Mucosa of rectum (tissue), 2 donors: ENCODE measurements around the gene PIP5K1B.

ENCODE experiments used
- H3K27ac ChIP-seq, 2 donors: one replicate each; pipeline ENCODE4 v1.7.0; 2013; ENCODE audit warnings: inconsistent platforms in 2 of 2, low read depth in 2 of 2, low read length in 2 of 2
- H3K27me3 ChIP-seq, 2 donors: one replicate each; pipeline ENCODE4 v1.7.0; 2013; ENCODE audit warnings: low read length in 2 of 2; ENCODE audit not compliant: control insufficient read depth in 2 of 2, insufficient read depth in 2 of 2
- H3K36me3 ChIP-seq, 2 donors: one replicate each; pipeline ENCODE4 v1.7.0; 2013; ENCODE audit warnings: low read length in 2 of 2; ENCODE audit not compliant: control insufficient read depth in 2 of 2, insufficient read depth in 2 of 2
- H3K4me1 ChIP-seq, 2 donors: one replicate each; pipeline ENCODE4 v1.7.0; 2013; ENCODE audit warnings: low read length in 2 of 2, mild to moderate bottlenecking in 1 of 2; ENCODE audit not compliant: control insufficient read depth in 2 of 2, insufficient read depth in 2 of 2
- H3K4me3 ChIP-seq, 2 donors: one replicate each; pipeline ENCODE4 v1.7.0; 2013; ENCODE audit warnings: low read length in 2 of 2
- H3K9ac ChIP-seq, 2 donors: one replicate each; pipeline ENCODE4 v1.7.0; 2013; ENCODE audit warnings: low read length in 2 of 2, low read depth in 1 of 2, mild to moderate bottlenecking in 1 of 2
- H3K9me3 ChIP-seq, 2 donors: one replicate each; pipeline ENCODE4 v1.7.0; 2013; ENCODE audit warnings: low read length in 2 of 2; ENCODE audit not compliant: control insufficient read depth in 2 of 2
- donor health status: healthy.
- donor health status: Normal muscosa, but diverticular disease.

Gene PIP5K1B

DNA sequence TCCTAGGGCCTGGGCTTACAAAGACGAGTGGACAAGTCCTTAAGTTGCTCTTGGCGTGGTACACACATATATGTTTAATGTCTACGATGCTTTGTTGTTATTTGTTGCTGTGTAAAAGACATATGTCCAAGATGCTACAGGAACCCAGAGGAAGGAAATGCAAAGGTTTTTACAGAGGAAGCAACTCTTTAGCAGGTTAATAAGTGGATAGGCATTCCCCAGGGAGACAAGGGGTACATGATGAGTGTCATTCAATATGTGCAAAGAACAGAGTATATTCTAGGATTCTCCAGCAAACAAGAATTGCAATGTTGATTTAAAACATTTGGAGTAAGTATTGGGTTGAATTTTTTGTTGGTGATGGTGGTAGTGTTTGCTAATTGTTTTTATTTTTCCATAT is 92.1 kb downstream of the PIP5K1B start:
- no peaks in the 10 kb centered on the region for H3K27me3 ChIP-seq
- peaks cover 0 to 5% of the 10 kb centered on the region in 2 donors for H3K4me1 ChIP-seq
- H3K36me3 ChIP-seq, result no peaks in the 10 kb centered on the region
- H3K27ac ChIP-seq, result no peak overlapping the region
- H3K9me3 ChIP-seq, result no peaks in the 10 kb centered on the region
- no peak overlapping the region for H3K4me3 ChIP-seq
- H3K9ac ChIP-seq, result no peak overlapping the region

DNA sequence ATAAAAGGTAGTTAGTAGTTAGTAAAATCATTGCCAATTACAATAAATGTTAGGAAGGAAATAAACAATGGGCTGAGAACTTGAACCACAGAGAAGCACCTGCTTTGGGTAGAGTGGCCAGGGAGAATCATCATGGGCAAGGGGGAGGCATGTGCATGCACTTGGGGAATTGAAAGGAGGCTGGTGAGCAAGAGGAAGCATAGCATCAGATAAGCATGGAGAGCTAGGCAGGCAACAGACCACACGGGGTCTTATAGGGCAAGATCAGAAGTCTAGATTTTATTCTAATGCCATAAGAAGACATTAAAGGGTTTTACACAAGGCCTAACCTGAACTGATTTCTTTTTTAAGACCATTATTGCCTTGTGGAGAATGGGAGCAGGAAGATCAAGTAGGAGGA is 93.4 kb downstream of the PIP5K1B start:
- no peaks in the 10 kb centered on the region for H3K27me3 ChIP-seq

GRCh38 chr9:68800836-68801235 is 95.8 kb downstream of the PIP5K1B start:
- H3K27me3 ChIP-seq, result no peaks in the 10 kb centered on the region
- H3K4me3 ChIP-seq, result no peak overlapping the region
- H3K36me3 ChIP-seq, result no peaks in the 10 kb centered on the region
- no peak overlapping the region for H3K9ac ChIP-seq
- peaks cover 0 to 9% of the 10 kb centered on the region in 2 donors for H3K4me1 ChIP-seq
- no peaks in the 10 kb centered on the region for H3K9me3 ChIP-seq
- no peak overlapping the region for H3K27ac ChIP-seq

More for the DNA sequence above, 93.4 kb downstream of the PIP5K1B start:
- no peak overlapping the region for H3K9ac ChIP-seq
- no peak overlapping the region for H3K4me3 ChIP-seq
- no peak overlapping the region for H3K27ac ChIP-seq
- no peaks in the 10 kb centered on the region for H3K9me3 ChIP-seq
- peaks cover 0 to 9% of the 10 kb centered on the region in 2 donors for H3K4me1 ChIP-seq
- no peaks in the 10 kb centered on the region for H3K36me3 ChIP-seq

DNA sequence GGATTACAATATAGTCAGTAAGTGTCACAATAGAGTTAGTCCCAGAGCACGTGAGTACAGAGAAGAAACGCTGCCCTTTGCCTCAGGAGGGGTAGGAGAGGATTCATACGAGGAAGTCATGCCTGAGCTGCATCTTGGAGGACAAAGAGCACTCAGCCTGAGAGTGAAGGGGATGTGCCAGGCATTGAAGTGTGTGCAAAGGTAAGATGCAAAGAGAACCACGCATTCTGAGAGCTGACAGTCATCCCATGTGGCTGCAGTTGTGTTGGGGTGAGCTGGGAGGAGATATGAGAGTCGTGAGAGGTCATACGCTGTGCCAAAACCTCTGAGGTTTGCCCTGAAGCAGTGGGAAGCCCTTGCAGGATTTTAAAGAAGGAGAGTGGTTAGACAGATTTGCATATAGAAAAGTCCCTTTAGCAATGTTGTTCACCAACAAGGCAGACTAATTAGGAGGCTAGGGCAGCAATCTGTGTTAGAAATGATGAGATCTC is 97.5 kb downstream of the PIP5K1B start:
- Histone ChIP-seq H3K9me3 (no peaks in the 10 kb centered on the region), H3K36me3 (no peaks in the 10 kb centered on the region), H3K4me1 (peaks cover 0 to 11% of the 10 kb centered on the region in 2 donors), H3K27me3 (no peaks in the 10 kb centered on the region), H3K27ac (no peak overlapping the region), H3K9ac (no peak overlapping the region), H3K4me3 (no peak overlapping the region)

DNA sequence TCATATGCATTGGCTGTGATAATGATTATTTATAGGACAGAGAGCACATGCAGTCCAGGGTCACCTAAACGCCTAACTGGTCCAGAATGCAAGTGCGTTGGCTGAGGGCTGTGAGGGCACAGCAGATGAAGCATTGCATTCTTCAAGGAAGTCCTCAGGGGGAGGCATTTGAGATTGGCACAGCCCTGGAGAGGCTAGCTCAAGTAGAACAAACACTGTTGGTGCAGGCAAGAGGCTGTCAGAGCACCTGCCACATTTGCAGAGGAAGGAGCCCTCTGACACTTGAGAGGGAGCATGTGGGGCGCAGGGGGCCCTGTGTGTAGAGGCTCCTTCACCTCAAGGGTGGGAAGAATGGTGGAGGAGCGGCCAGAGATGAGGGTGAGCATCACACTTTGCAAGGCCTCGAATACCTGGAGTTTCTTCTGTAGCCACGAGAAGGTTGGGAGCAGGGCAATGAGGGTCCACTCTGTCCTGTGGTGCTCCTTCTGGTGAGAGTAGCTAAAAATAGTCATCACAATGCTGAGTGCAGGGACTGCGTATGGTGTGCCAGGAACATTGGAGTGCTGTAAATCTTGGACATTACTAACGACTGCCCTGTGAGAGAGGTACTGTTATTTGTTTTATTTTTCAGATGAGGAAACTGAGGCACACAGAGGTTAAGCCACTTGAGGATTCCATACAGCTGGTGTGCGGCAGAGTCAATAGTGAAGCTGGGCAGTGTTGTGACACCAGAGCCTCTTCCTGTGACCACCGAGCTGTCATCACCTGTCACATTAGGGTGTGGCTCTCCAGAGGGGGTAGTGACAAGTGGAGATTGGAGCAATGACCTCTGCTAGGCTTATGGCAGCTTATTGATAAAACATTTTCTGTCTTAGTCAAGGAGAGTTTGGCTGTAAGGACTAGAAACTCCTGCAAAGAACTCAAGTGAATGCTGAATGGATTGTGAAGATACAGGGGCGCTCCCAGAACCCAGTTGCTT is 100.2 kb downstream of the PIP5K1B start:
- Histone ChIP-seq H3K27me3 (no peaks in the 10 kb centered on the region), H3K9ac (no peak overlapping the region), H3K9me3 (no peaks in the 10 kb centered on the region), H3K27ac (no peak overlapping the region), H3K4me3 (no peak overlapping the region), H3K36me3 (no peaks in the 10 kb centered on the region), H3K4me1 (peaks cover 0 to 7% of the 10 kb centered on the region in 2 donors)

GRCh38 chr9:68805890-68806517 is 101.0 kb downstream of the PIP5K1B start:
- H3K9me3 ChIP-seq, result no peaks in the 10 kb centered on the region
- peaks cover 0 to 7% of the 10 kb centered on the region in 2 donors for H3K4me1 ChIP-seq
- H3K27ac ChIP-seq, result no peak overlapping the region
- no peaks in the 10 kb centered on the region for H3K36me3 ChIP-seq
- H3K9ac ChIP-seq, result no peak overlapping the region
- H3K27me3 ChIP-seq, result no peaks in the 10 kb centered on the region
- no peak overlapping the region for H3K4me3 ChIP-seq

DNA sequence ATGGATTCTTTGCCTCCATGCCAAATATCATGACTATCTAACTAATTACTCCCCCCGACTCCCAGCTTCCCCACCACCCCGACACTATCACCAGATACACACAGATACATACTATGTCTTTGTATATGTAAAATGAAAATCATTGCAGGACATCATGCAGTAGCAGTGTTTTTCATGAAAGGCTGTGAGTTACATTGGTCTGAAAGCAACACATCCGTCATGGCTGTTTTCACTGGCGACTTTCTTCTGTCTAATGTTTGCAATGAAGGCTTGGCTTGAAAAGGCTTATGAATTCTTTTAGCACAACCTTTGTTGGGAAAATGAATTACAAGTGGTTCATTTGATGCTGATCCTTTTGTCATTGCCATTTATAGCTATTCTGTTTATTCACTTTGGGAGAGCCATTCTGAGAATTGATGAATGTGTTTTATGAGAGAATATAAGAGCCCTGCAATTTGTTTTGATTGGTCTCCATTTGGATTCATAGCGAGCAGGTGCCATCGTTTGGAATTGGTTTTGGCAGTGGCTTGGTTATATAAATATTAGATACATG is 103.4 kb downstream of the PIP5K1B start:
- H3K27me3 ChIP-seq, result no peaks in the 10 kb centered on the region
- H3K4me1 ChIP-seq, result peaks cover 0 to 2% of the 10 kb centered on the region in 2 donors
- no peak overlapping the region for H3K4me3 ChIP-seq
- no peak overlapping the region for H3K9ac ChIP-seq
- no peaks in the 10 kb centered on the region for H3K9me3 ChIP-seq
- H3K36me3 ChIP-seq, result no peaks in the 10 kb centered on the region
- no peak overlapping the region for H3K27ac ChIP-seq

DNA sequence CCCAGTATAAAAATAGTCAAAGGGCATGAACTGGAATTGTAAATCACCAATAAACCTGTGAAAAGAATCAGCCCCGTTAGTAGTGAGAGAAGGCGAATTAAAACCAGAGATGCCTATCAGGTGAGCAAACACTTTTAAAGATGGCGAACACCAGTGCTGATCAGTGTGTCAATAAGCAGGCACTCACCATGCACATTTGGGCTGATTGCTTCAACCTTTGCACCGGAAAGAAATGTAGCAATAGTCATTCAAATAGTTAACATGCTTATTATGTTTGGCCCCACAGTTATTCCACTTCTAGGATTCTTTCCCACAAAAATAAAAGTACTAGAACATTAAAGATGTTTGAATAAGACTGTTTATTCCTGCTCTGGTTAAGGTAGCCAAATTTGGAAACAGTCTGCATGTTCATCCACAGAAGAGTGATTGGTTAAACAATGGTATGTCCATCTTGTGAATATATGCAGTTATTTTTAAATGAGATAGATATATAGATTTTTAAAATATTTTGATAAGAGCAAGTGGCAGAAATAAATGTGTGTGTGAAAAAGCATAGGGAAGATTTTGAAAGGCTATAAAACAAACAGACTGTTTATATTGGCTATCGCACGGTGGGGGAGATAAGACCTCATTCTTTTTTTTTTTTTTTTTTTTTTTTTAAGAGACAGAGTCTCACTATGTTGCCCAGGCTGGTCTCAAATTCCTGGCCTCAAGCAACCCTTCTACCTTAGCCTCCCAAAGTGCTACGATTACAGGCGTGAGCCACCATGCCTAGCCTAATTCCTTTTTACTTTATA is 112.2 kb downstream of the PIP5K1B start:
- Histone ChIP-seq H3K27me3 (no peaks in the 10 kb centered on the region), H3K27ac (no peak overlapping the region), H3K9ac (no peak overlapping the region), H3K9me3 (no peaks in the 10 kb centered on the region), H3K36me3 (peaks cover 2 to 5% of the 10 kb centered on the region in 2 donors), H3K4me1 (no peaks in the 10 kb centered on the region), H3K4me3 (no peak overlapping the region)

GRCh38 chr9:68819065-68819464 is 114.0 kb downstream of the PIP5K1B start:
- H3K36me3 ChIP-seq, result peaks cover 4 to 5% of the 10 kb centered on the region in 2 donors
- H3K4me1 ChIP-seq, result no peaks in the 10 kb centered on the region
- no peaks in the 10 kb centered on the region for H3K9me3 ChIP-seq
- no peak overlapping the region for H3K9ac ChIP-seq
- no peak overlapping the region for H3K4me3 ChIP-seq
- no peak overlapping the region for H3K27ac ChIP-seq
- H3K27me3 ChIP-seq, result no peaks in the 10 kb centered on the region
